Left ventricle myocardium inferior (tissue), 1 donor: Measurements from ENCODE around the gene KRTCAP2. TPM values are rescaled to one million over a fixed set of nuclear protein-coding genes. Genes with fewer than 3 reads are reported as not detected.
"Not testable (repeated sequence)": the region's sequence is repeated elsewhere in the genome, so short reads cannot be mapped to it uniquely, and the experiment has no call there.

Source experiments
- DNase-seq: peaks from one replicate; pipeline ENCODE4 v3.0.0-alpha.2; 2020
- H3K27ac ChIP-seq: fragments of 200-600 bp; replicated peaks from 2 replicates; pipeline ENCODE4 v1.8.0; 2021
- H3K27me3 ChIP-seq: fragments of 200-600 bp; 2 replicates; pipeline ENCODE4 v1.8.0; 2021; ENCODE audit warnings: low read depth
- H3K36me3 ChIP-seq: fragments of 200-600 bp; 2 replicates; pipeline ENCODE4 v1.8.0; 2021
- H3K4me1 ChIP-seq: fragments of 200-600 bp; 2 replicates; pipeline ENCODE4 v1.8.0; 2021
- H3K4me3 ChIP-seq: fragments of 200-600 bp; 2 replicates; pipeline ENCODE4 v1.8.0; 2021; ENCODE audit warnings: mild to moderate bottlenecking, moderate library complexity
- H3K9me3 ChIP-seq: fragments of 200-600 bp; replicated peaks from 2 replicates; pipeline ENCODE4 v1.8.0; 2021
- CTCF ChIP-seq: fragments of 200-600 bp; IDR thresholded peaks from 2 replicates; pipeline ENCODE4 v1.8.0; 2021; ENCODE audit warnings: antibody characterized with exemption, mild to moderate bottlenecking, borderline replicate concordance
- intact Hi-C: fragments of 100-400 bp; cut with micrococcal nuclease; formaldehyde crosslinking; loops from one replicate; pipeline ENCODE4 v1.11.0; 2022
- total RNA-seq: library from RNA; stranded (reverse); fragmentation: NEBNext Ultra II Directional; extraction: Animal tissue kit (Norgen Biotek cat#: 25700); gene quantifications from one replicate; pipeline ENCODE4 v1.2.1, GENCODE V29; 2021
- donor health status: DM: no; HTN: yes; CAD: no; lungs with severe emphysema.

KRTCAP2 gene
- total RNA-seq, 1 donor from 2014 or later, result 113 TPM

- H3K27ac ChIP-seq, result no peak overlapping the region
- peaks cover 7% of the 10 kb centered on the region for H3K9me3 ChIP-seq
- H3K4me3 ChIP-seq, result no peak overlapping the region
- TF ChIP-seq CTCF, result no peak
- peaks cover 55% of the 10 kb centered on the region for H3K4me1 ChIP-seq
- DNase-seq, result no peak
- intact Hi-C loops, result loop anchor here (5.0 kb wide), 1 partner anchor 76 kb away; no protein-coding TSS in a partner anchor
- peaks cover 2% of the 10 kb centered on the region for H3K27me3 ChIP-seq
- peaks cover 23% of the 10 kb centered on the region for H3K36me3 ChIP-seq
Observed at GRCh38 chr1:155168456-155169210, 4.5 kb downstream of the KRTCAP2 start.

GRCh38 chr1:155168105-155168445 lies 5.0 kb downstream of the KRTCAP2 start:
- DNase-seq, H3K27me3 ChIP-seq, H3K4me3 ChIP-seq, H3K9me3 ChIP-seq: not testable (repeated sequence)
- H3K36me3 ChIP-seq, result peaks cover 23% of the 10 kb centered on the region
- peaks cover 50% of the 10 kb centered on the region for H3K4me1 ChIP-seq
- intact Hi-C loops, result loop anchor here (5.0 kb wide), 1 partner anchor 76 kb away; no protein-coding TSS in a partner anchor
- peak overlapping the region; percentile 90 for H3K27ac ChIP-seq

- Histone ChIP-seq H3K27ac (peak overlapping the region; percentile 90), H3K4me3 (peak overlapping the region; percentile 47), H3K9me3 (peaks cover 7% of the 10 kb centered on the region), H3K4me1 (peaks cover 43% of the 10 kb centered on the region), H3K36me3 (peaks cover 23% of the 10 kb centered on the region), H3K27me3 (no peaks in the 10 kb centered on the region)
- intact Hi-C loops, result loop anchor here (5.0 kb wide), 1 partner anchor 75 kb away; no protein-coding TSS in a partner anchor
- DNase-seq, result peak; percentile 90
- peak; percentile 86 for TF ChIP-seq CTCF
Observed at GRCh38 chr1:155167166-155168104, 5.7 kb downstream of the KRTCAP2 start.

GRCh38 chr1:155166471-155167165 lies 6.5 kb downstream of the KRTCAP2 start:
- Histone ChIP-seq H3K4me1 (peaks cover 36% of the 10 kb centered on the region), H3K27ac (peak overlapping the region; percentile 90), H3K27me3 (no peaks in the 10 kb centered on the region), H3K9me3 (peaks cover 7% of the 10 kb centered on the region), H3K36me3 (peaks cover 23% of the 10 kb centered on the region), H3K4me3 (peak overlapping the region; percentile 47)
- TF ChIP-seq CTCF, result no peak
- peak; percentile 81 for DNase-seq
- intact Hi-C loops, result loop anchor here (5.0 kb wide), 1 partner anchor 74 kb away; no protein-coding TSS in a partner anchor

GRCh38 chr1:155166051-155166470 lies 7.0 kb downstream of the KRTCAP2 start:
- Histone ChIP-seq H3K9me3 (peaks cover 7% of the 10 kb centered on the region), H3K4me1 (peaks cover 31% of the 10 kb centered on the region), H3K27ac (peak overlapping the region; percentile 90), H3K4me3 (peak overlapping the region; percentile 47), H3K36me3 (peaks cover 23% of the 10 kb centered on the region), H3K27me3 (no peaks in the 10 kb centered on the region)
- DNase-seq, result no peak
- TF ChIP-seq CTCF, result no peak
- intact Hi-C loops, result loop anchor here (5.0 kb wide), 1 partner anchor 74 kb away; no protein-coding TSS in a partner anchor

- H3K4me3 ChIP-seq, H3K27ac ChIP-seq, H3K9me3 ChIP-seq, DNase-seq, H3K27me3 ChIP-seq: not testable (repeated sequence)
- Histone ChIP-seq H3K4me1 (peaks cover 30% of the 10 kb centered on the region), H3K36me3 (peaks cover 11% of the 10 kb centered on the region)
- intact Hi-C loops, result loop anchor here (5.0 kb wide), 1 partner anchor 72 kb away; no protein-coding TSS in a partner anchor
Observed at GRCh38 chr1:155164625-155165024, 8.5 kb downstream of the KRTCAP2 start.

- intact Hi-C loops, H3K27me3 ChIP-seq, H3K4me3 ChIP-seq, H3K36me3 ChIP-seq, DNase-seq, H3K9me3 ChIP-seq, H3K27ac ChIP-seq: not testable (repeated sequence)
- H3K4me1 ChIP-seq, result peaks cover 30% of the 10 kb centered on the region
Observed at GRCh38 chr1:155163785-155164184, 9.3 kb downstream of the KRTCAP2 start.

GRCh38 chr1:155162631-155163030 lies 10.5 kb downstream of the KRTCAP2 start:
- H3K27ac ChIP-seq, H3K27me3 ChIP-seq, H3K36me3 ChIP-seq, H3K9me3 ChIP-seq, H3K4me3 ChIP-seq, DNase-seq, intact Hi-C loops: not testable (repeated sequence)
- peaks cover 25% of the 10 kb centered on the region for H3K4me1 ChIP-seq
